ENCODE results near the gene FRY.

DNA sequence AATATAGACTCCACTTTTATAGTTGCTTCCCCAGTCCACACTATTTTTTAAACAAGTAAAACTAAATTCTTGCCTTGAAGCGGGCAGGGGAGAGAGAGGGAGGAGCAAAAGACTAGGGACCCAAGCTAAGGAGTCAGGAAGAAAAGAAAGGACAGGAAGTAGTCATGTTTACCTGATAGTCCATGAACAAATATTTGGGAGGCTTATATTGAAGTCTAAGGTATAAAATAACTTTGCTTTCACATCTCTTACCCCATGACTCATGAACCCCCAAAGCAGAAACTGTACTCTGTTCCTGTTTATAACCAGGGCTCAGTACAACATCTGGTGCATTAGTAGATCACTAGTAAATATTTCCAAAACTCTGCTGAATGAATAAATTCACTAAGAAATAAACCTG lies 216.3 kb downstream of the FRY start:
- TF ChIP-seq, protein P1, sequence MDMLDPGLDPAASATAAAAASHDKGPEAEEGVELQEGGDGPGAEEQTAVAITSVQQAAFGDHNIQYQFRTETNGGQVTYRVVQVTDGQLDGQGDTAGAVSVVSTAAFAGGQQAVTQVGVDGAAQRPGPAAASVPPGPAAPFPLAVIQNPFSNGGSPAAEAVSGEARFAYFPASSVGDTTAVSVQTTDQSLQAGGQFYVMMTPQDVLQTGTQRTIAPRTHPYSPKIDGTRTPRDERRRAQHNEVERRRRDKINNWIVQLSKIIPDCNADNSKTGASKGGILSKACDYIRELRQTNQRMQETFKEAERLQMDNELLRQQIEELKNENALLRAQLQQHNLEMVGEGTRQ (IDR thresholded peaks at IDR 0.05; ENCODE audit: borderline replicate concordance, low read depth, low read length), result no peak
- TF ChIP-seq MTA3 (IDR thresholded peaks at IDR 0.05; ENCODE audit: borderline replicate concordance, low read length) (no peak), BACH1 (IDR thresholded peaks at IDR 0.05; ENCODE audit: borderline replicate concordance) (no peak), CHD2 (IDR thresholded peaks at IDR 0.05; ENCODE audit: borderline replicate concordance, low read depth, low read length) (no peak), HDAC2 (IDR thresholded peaks at IDR 0.05) (no peak), EED (IDR thresholded peaks at IDR 0.05; ENCODE audit: low read depth) (no peak), POLR2AphosphoS5 (IDR thresholded peaks at IDR 0.05; ENCODE audit: low read length) (no peak), EP300 (IDR thresholded peaks at IDR 0.05; ENCODE audit: borderline replicate concordance in 1 of 2, control insufficient read depth in 1 of 2, low read depth in 2 of 2, low read length in 2 of 2) (no peak), JUND (IDR thresholded peaks at IDR 0.05; ENCODE audit: low read depth, low read length) (no peak), POLR2A (IDR thresholded peaks at IDR 0.05; ENCODE audit: low read depth, low read length) (no peak)
